GM18861 (cell line): Measurements from ENCODE around the gene UTP25.
"Not testable (repeated sequence)": the region's sequence is repeated elsewhere in the genome, so short reads cannot be mapped to it uniquely, and the experiment has no call there.

Source experiments
- ATAC-seq: cut with Tn5 transposase; IDR thresholded peaks from one replicate; pipeline ENCODE4 v1.9.1; 2021; ENCODE audit not compliant: unreplicated experiment

The UTP25 gene

DNA sequence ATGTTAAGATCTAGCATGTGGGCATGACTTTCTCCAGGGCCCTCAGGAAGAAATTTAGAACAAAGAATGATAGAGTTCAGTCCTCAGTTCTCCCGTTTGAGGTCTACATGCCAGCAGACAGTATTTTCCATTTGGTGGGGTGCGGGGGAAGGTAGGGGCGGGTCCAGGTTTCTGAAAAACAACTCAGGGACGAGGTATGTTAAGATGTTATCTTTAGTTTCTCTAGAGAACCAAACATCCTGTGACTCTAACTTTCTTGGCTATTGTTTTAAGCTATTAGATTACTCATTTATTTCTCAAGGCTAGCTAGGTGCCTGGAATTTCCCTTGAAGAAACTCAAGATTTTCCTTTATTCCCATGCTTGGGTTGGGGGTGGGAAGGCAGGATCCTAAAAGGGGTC lies 67.9 kb downstream of the UTP25 start:
- no peak for ATAC-seq

DNA sequence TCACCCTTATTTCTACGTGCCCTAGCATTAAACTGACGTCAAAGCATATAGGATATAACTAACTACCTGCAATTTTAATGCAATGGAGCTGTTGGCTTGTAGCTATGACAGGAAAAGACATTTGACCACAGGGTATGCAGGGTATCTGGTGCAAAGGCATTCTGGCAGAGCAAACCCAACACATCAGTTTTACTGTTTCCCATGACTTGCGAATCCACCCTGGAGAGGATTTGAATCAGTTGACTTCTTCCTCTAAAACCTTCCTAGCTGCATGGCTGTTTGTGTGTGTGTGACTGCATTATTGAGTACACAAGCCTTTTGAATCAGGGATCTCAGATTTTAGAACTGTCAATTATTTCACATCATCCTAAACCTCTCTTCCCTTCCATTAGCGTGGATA lies 68.6 kb downstream of the UTP25 start:
- no peak for ATAC-seq

DNA sequence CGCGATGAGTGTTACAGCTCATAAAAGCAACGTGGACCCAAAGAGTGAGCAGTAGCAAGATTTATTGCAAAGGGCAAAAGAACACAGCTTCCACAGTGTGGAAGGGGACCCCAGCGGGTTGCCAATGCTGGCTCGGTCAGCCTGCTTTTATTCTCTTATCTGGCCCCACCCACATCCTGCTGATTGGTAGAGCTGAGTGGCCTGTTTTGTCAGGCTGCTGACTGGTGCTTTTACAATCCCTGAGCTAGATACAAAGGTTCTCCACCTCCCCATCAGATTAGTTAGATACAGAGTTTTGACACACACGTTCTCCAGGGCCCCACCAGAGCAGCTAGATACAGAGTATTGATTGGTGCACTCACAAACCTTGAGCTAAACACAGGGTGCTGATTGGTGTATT lies 70.5 kb downstream of the UTP25 start:
- ATAC-seq: not testable (repeated sequence)

DNA sequence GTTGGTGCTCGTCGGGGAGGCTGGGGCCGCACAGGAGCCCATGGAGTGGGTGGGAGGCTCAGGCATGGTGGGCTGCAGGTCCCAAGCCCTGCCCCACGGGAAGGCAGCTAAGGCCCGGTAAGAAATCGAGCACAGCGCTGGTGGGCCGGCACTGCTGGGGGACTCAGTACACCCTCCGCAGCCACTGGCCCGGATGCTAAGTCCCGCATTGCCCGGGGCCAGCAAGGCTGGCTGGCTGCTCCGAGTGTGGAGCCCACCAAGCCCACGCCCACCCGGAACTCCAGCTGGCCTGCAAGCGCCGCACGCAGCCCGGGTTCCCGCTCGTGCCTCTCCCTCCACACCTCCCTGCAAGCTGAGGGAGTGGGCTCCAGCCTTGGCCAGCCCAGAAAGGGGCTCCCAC lies 71.1 kb downstream of the UTP25 start:
- ATAC-seq: not testable (repeated sequence)

DNA sequence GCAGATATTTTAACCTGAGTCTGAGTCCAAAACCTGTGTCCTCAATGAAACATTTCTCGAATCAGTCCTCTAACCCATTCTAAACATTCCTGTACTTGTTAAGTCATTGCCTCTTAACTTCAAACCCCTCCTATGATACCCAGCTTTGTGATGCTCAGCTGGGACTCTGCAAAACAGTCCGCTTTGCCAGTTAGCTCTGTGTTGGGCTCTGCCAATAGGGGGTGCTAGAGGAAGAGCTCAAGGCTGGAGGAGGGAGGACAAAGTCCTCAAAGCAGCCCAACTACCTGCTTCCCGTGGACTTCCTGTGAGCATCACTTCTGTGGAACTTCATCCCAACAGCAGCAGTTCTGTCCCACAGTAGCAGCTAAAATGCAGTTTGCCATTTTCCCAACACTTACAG lies 72.2 kb downstream of the UTP25 start:
- no peak for ATAC-seq

DNA sequence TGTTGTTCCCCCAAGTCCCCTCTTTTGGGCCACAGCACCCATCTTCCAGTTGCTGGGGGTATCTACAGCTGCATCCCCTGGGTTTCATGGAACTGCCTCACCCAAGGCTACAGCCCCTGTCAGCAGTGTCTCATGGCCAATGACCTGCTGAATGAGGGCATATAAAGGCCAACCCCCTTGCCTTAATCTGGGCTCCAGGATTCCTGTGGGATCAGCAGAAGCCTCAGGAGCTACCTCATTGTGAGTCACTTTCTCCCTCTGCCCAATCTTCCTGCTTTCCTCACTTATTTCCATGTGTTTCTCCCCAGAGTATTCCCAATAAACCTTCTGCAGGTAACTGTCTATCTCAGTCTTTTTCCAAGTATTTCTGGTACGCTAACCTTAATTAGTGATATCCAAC lies 73.0 kb downstream of the UTP25 start:
- no peak for ATAC-seq

DNA sequence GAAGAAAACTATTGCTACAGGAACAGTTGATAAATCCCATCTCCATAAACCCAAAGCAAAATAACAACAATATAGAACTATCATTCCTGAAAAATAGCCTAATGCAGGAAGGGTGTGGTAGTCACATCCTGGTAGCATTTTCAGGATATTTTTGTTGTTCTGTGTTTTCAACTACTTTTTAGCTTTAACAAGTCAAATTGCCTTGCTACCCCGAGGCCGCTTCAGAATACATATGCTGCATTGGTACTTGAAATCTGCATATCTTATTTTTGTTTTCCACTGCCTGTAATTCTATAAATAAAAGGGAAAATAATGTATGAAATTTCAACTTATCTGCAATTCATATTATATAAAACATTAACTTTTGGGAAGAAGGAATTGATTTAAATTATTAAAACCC lies 73.4 kb downstream of the UTP25 start:
- ATAC-seq: no peak

DNA sequence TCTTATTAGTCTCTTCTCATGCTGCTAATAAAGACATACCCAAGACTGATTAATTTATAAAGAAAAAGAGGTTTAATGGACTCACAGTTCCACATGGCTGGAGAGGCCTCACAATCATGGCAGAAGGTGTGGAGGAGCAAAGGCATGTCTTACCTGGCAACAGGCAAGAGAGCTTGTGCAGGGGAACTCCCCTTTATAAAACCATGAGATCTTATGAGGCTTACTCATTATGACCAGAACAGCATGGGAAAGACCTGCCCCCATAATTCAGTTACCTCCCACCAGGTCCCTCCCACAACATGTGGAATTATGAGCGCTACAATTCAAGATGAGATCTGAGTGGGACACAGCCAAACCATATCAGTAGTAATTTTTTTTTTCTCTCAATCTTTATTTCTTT lies 77.0 kb downstream of the UTP25 start:
- ATAC-seq: not testable (repeated sequence)
